GM21737 (cell line): Measurements from ENCODE around the gene VOPP1.
A peak's percentile ranks its signal among the peaks of the same experiment; 100 is the strongest.

ENCODE experiments used
- ATAC-seq: cut with Tn5 transposase; IDR thresholded peaks from one replicate; pipeline ENCODE4 v1.9.1; 2021; ENCODE audit warnings: mild to moderate bottlenecking, moderate library complexity; ENCODE audit not compliant: unreplicated experiment

The VOPP1 gene

GRCh38 chr7:55556031-55556430, 16.3 kb downstream of the VOPP1 start:
- peak; percentile 35 for ATAC-seq

- ATAC-seq: no peak
Measured at GRCh38 chr7:55555160-55555559, 17.1 kb downstream of the VOPP1 start.

GRCh38 chr7:55554038-55554437, 18.3 kb downstream of the VOPP1 start:
- no peak for ATAC-seq

- ATAC-seq: no peak
Measured at GRCh38 chr7:55553024-55553345, 19.3 kb downstream of the VOPP1 start.

- ATAC-seq: no peak
Measured at GRCh38 chr7:55552320-55553023, 19.8 kb downstream of the VOPP1 start.

GRCh38 chr7:55550841-55551537, 21.3 kb downstream of the VOPP1 start:
- no peak for ATAC-seq

- ATAC-seq: no peak
Measured at GRCh38 chr7:55550010-55550663, 22.2 kb downstream of the VOPP1 start.

GRCh38 chr7:55549457-55549856, 22.8 kb downstream of the VOPP1 start:
- ATAC-seq: peak; percentile 46

GRCh38 chr7:55548295-55548731, 24.0 kb downstream of the VOPP1 start:
- peak; percentile 42 for ATAC-seq

- ATAC-seq: no peak
Measured at GRCh38 chr7:55546814-55547213, 25.5 kb downstream of the VOPP1 start.

- ATAC-seq: no peak
Measured at GRCh38 chr7:55545496-55545895, 26.8 kb downstream of the VOPP1 start.

- no peak for ATAC-seq
Measured at GRCh38 chr7:55540226-55540858, 32.0 kb downstream of the VOPP1 start.

GRCh38 chr7:55539380-55539779, 32.9 kb downstream of the VOPP1 start:
- ATAC-seq: no peak

GRCh38 chr7:55538538-55538937, 33.8 kb downstream of the VOPP1 start:
- no peak for ATAC-seq

- no peak for ATAC-seq
Measured at GRCh38 chr7:55537458-55537990, 34.8 kb downstream of the VOPP1 start.

GRCh38 chr7:55536619-55537457, 35.5 kb downstream of the VOPP1 start:
- ATAC-seq: no peak

GRCh38 chr7:55535617-55536016, 36.7 kb downstream of the VOPP1 start:
- ATAC-seq: no peak

GRCh38 chr7:55534916-55535590, 37.2 kb downstream of the VOPP1 start:
- ATAC-seq: peak; percentile 0

- ATAC-seq: peak; percentile 64
Measured at GRCh38 chr7:55534262-55534915, 37.9 kb downstream of the VOPP1 start.
